GM21526 (cell line): ENCODE data around the gene CORO2A.

Experiments used
- ATAC-seq: cut with Tn5 transposase; IDR thresholded peaks from one replicate; pipeline ENCODE4 v1.9.1; 2021; ENCODE audit warnings: moderate library complexity; ENCODE audit not compliant: unreplicated experiment, low FRiP score

The CORO2A gene

GRCh38 chr9:98219794-98220370 lies 27.4 kb upstream of the CORO2A start:
- no peak for ATAC-seq

DNA sequence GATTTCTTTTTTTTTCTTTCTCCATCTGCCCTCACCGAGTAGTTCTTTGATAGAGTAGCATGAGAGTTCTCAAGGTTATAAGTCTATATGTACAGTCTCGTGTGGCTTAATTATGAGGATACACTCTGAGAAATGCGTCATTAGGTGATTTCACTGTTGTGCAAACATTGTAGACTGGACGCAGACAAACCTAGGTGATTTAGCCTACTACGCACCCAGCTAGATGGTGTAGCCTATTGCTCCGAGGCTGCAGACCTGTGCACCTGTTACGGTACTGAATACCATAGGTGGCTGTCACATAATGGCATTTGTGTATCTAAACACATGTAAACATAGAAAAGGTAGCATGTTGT lies 26.9 kb upstream of the CORO2A start:
- ATAC-seq, result no peak

DNA sequence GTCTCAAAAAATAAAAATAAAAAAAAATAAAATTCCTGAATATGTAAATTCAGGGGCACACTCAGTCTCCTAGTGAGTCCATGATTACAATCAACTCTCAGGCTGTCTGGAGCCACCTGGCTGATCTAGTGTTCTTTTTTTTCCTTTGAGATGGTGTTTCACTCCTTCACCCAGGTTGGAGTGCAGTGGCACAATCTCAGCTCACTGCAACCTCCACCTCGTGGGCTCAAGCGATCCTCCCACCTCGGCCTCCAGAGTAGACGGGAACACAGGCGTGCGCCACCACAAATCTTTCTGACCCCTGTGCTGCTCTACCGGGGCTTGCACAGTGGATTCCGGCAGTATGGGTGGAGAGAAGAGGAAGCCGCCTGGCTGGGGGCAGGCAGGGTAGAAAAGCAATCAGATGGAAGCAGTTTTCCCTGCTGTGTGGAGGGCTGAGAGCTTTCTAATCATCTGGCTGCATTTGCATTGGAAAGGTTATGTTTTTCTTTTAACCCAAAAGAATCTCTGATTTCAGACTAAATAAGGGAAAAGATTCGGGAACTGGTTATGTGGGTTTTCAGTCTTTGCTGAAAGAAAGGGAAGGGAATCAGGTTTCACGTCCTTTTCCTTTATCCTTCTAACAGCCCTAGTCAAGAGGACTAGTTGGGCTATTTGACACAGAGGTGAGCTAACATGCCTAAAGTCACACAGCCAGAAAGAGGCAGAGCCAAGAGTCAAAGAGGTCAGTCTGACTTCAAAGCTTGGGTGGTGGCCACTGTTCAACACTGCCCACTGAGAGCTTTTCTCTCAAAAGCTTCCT lies 26.3 kb upstream of the CORO2A start:
- no peak for ATAC-seq

GRCh38 chr9:98217255-98217654 lies 24.8 kb upstream of the CORO2A start:
- ATAC-seq, result no peak

DNA sequence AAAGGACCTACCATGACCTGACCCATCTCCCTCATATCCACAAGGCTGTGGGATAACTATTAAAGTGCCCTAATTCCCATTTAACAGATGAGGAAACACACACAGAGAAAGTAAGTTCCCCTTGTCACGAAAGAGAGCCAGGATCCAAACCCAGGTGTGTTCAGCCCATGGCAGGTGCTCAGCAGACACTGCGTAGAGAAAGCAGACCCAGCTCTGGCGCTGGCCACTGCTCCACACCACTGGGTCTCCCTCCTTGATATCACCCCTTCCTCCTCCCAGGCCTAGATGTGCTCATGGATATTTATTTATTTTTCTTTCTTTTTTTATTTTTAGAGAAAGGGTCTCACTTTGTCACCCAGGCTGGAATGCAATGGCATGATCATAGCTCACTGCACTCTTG lies 24.0 kb upstream of the CORO2A start:
- no peak for ATAC-seq

- no peak for ATAC-seq
Observed at GRCh38 chr9:98215821-98216220, 23.4 kb upstream of the CORO2A start.

- ATAC-seq, result no peak
Observed at GRCh38 chr9:98215271-98215670, 22.8 kb upstream of the CORO2A start.

- ATAC-seq, result no peak
Observed at GRCh38 chr9:98214811-98215210, 22.4 kb upstream of the CORO2A start.

GRCh38 chr9:98211260-98211659 lies 18.8 kb upstream of the CORO2A start:
- no peak for ATAC-seq

GRCh38 chr9:98210435-98210834 lies 18.0 kb upstream of the CORO2A start:
- no peak for ATAC-seq

DNA sequence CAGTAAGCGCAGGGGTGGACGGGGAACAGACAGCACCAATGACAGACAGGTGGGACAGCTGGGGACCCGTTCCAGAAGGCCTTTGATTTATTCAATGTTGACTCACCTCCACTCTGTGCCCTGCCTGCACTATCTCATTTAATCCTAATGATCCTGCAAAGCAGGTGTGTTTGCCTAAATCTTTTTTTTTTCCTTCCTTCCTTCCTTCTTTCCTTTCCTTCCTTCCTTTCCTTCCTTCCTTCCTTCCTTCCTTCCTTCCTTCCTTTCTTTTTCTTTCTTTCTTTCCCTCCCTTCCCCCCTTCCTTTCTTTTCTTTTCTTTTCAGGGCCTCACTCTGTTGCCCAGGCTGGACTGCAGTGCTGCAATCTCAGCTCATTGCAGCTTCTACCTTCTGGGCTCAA lies 17.1 kb upstream of the CORO2A start:
- no peak for ATAC-seq

GRCh38 chr9:98208635-98209034 lies 16.2 kb upstream of the CORO2A start:
- no peak for ATAC-seq

DNA sequence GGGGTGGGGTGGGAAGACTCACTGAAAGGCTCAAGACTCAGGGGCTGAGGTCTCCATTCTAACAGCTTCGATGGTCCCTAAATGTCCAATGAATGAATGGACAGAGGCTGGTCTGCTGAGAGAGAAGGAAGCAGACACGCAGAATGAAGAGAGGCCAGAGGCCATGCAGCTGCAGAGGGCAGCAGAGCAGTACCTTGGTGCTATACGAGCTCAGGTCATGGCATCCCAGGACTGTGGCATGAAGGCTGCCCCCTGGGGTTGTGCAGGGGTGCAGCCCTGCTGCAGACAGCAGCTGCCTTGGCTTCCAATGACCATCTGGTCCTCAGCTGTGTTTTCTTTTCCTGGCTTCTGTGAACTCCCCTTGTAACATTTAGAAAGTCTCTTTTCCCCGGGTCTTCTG lies 15.2 kb upstream of the CORO2A start:
- no peak for ATAC-seq

DNA sequence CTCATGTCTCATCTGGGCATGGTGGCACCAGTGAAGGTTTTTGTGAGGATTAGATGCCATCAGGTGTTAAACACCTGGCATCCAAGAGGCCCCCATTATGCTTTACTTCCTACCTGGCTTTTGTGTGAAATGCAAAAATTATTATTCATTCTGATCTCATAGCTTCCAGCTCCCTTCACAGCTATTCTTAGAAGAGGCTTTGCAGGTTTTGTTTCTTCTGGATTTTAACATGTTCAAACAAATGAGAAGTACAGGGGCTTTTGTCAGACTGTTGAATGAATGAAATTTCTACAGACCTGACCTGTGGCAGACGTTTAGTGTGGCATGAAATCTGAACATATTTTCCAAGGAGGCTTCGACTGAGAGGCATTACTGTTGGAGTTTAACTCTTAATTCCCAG lies 14.3 kb upstream of the CORO2A start:
- ATAC-seq, result no peak

- no peak for ATAC-seq
Observed at GRCh38 chr9:98204692-98205091, 12.3 kb upstream of the CORO2A start.

GRCh38 chr9:98203153-98203552 lies 10.7 kb upstream of the CORO2A start:
- no peak for ATAC-seq

GRCh38 chr9:98202252-98202651 lies 9.8 kb upstream of the CORO2A start:
- ATAC-seq, result no peak

GRCh38 chr9:98201749-98202148 lies 9.3 kb upstream of the CORO2A start:
- no peak for ATAC-seq

GRCh38 chr9:98201102-98201501 lies 8.7 kb upstream of the CORO2A start:
- no peak for ATAC-seq

- ATAC-seq, result no peak
Observed at GRCh38 chr9:98199388-98200033, 7.1 kb upstream of the CORO2A start.

- ATAC-seq, result no peak
Observed at GRCh38 chr9:98195671-98196070, 3.2 kb upstream of the CORO2A start.

DNA sequence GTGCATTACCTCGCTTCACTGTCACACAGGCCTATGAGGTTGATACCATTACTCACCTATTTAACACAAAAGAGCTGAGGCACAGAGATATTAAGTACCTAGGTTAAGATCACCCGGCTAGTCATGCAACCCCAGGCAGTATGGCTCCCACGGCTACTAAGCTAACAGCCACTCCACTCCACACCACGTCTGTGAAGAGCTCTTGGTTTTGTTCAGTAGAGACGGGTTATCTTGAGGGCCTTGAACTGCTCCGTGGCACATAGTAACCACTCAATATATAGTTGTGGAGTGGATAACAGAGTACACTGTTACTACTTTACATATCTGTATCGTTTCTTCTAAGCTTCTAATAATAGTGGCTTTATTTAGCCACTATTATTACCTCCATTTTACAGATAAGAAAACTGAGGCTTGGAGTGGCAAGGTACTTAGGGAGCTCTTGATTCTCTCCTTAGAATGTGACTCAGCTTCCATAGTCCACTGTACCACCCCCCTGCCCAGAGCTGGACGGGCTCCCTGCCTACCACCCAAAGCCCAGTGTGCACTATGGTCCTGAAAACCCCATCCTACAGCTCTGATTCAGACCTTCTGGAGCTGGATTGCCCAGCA lies 1.0 kb upstream of the CORO2A start:
- ATAC-seq, result no peak
